H1 (cell line): Measurements from ENCODE around the gene CNR2. TPM values are rescaled to one million over a fixed set of nuclear protein-coding genes. Genes with fewer than 3 reads are reported as not detected.

ENCODE experiments used
- CTCF ChIA-PET: fragments of 300-600 bp; sonication (Branson Sonifier 250); formaldehyde crosslinking; loops from one replicate; lab custom pipeline; 2021; ENCODE audit not compliant: partially characterized antibody; lab: Charles Lee
- POLR2A ChIA-PET: fragments of 300-600 bp; sonication (Branson Sonifier 250); formaldehyde crosslinking; loops from one replicate; lab custom pipeline; 2021; ENCODE audit warnings: inconsistent platforms; ENCODE audit not compliant: partially characterized antibody; lab: Charles Lee
- DNase-seq, 2 experiments: peaks; one replicate each; pipeline versions ENCODE4 v3.0.0 to v3.0.0-alpha.2; 2010 to 2022; ENCODE audit warnings: low spot score in 2 of 2, low read depth in 1 of 2, mixed read lengths in 1 of 2
- FAIRE-seq: peaks from 2 replicates; lab custom pipeline; 2011; peaks lifted over from hg19 to GRCh38; lab: Jason Lieb, UNC
- H2AFZ ChIP-seq: 2 replicates; pipeline ENCODE4 v1.8.1; 2012; ENCODE audit warnings: low read length, inconsistent platforms
- H2AK5ac ChIP-seq: 2 replicates; pipeline ENCODE4 v1.6.1; 2013; ENCODE audit warnings: low read depth, low read length
- H2BK120ac ChIP-seq: replicated peaks from 2 replicates; pipeline ENCODE3; 2013; ENCODE audit warnings: low read depth, low read length, inconsistent platforms
- H2BK12ac ChIP-seq: 2 replicates; pipeline ENCODE4 v1.6.1; 2013; ENCODE audit warnings: low read depth, low read length
- H2BK15ac ChIP-seq: 2 replicates; pipeline ENCODE4 v1.6.1; 2013; ENCODE audit warnings: low read length
- H2BK20ac ChIP-seq: 2 replicates; pipeline ENCODE4 v1.6.1; 2013; ENCODE audit warnings: low read length
- H2BK5ac ChIP-seq: 2 replicates; pipeline ENCODE4 v1.6.1; 2013; ENCODE audit warnings: low read depth, low read length
- H3K14ac ChIP-seq: 2 replicates; pipeline ENCODE4 v1.6.1; 2013; ENCODE audit warnings: inconsistent platforms; ENCODE audit not compliant: insufficient read length
- H3K18ac ChIP-seq: 2 replicates; pipeline ENCODE4 v1.6.1; 2013; ENCODE audit warnings: low read length; ENCODE audit errors: extremely low read depth
- H3K23ac ChIP-seq: 2 replicates; pipeline ENCODE4 v1.6.1; 2013; ENCODE audit warnings: inconsistent platforms; ENCODE audit not compliant: insufficient read length
- H3K23me2 ChIP-seq: 2 replicates; pipeline ENCODE4 v1.6.1; 2013; ENCODE audit warnings: low read depth, low read length
- H3K27ac ChIP-seq: 2 replicates; pipeline ENCODE4 v1.6.1; 2011; ENCODE audit warnings: low read depth, low read length, inconsistent platforms
- H3K27me3 ChIP-seq, 4 experiments: replicated peaks in 1 of 4; 1 replicate in 1 of 4; 2 replicates in 3 of 4; pipeline versions ENCODE4 v1.6.1 to v1.8.1; 2011 to 2013; ENCODE audit warnings: low read length in 3 of 4, mild to moderate bottlenecking in 3 of 4, inconsistent platforms in 2 of 4, mixed read lengths in 2 of 4, moderate library complexity in 1 of 4; ENCODE audit not compliant: control insufficient read depth in 3 of 4, insufficient read depth in 3 of 4; ENCODE audit errors: extremely low read depth in 1 of 4
- H3K36me3 ChIP-seq, 4 experiments: 2 replicates each; pipeline versions ENCODE4 v1.6.1 to v1.8.1; 2011 to 2013; ENCODE audit warnings: mild to moderate bottlenecking in 4 of 4, low read length in 3 of 4, moderate library complexity in 2 of 4, control low read depth in 1 of 4, inconsistent platforms in 1 of 4; ENCODE audit not compliant: insufficient read depth in 4 of 4, control insufficient read depth in 2 of 4
- H3K4ac ChIP-seq: replicated peaks from 2 replicates; pipeline ENCODE3; 2013; ENCODE audit warnings: low read length, low read depth, mixed read lengths, inconsistent platforms; ENCODE audit not compliant: insufficient read length
- H3K4me1 ChIP-seq, 4 experiments: replicated peaks in 1 of 4; 1 replicate in 1 of 4; 2 replicates in 3 of 4; pipeline versions ENCODE4 v1.6.1 to v1.8.1; 2011 to 2013; ENCODE audit warnings: low read length in 3 of 4, inconsistent platforms in 2 of 4, mixed read lengths in 1 of 4; ENCODE audit not compliant: insufficient read depth in 4 of 4, control insufficient read depth in 3 of 4
- H3K4me2 ChIP-seq, 2 experiments: 2 replicates each; pipeline versions ENCODE4 v1.6.1 to v1.8.1; 2011 to 2013; ENCODE audit warnings: low read depth in 2 of 2, low read length in 2 of 2, control low read depth in 1 of 2, inconsistent platforms in 1 of 2, mild to moderate bottlenecking in 1 of 2; ENCODE audit not compliant: insufficient read depth in 1 of 2
- H3K4me3 ChIP-seq, 4 experiments: fragments of 200-600, 300-600 bp in 1 of 4; sonication (generic), shearing (Covaris generic), sonication (Bioruptor Twin) in 1 of 4; 2 replicates each; pipeline versions ENCODE4 v1.5.1 to v1.8.1; 2011 to 2016; ENCODE audit warnings: low read length in 4 of 4, low read depth in 3 of 4, control low read depth in 2 of 4, inconsistent platforms in 2 of 4, mild to moderate bottlenecking in 2 of 4, mixed read lengths in 1 of 4, moderate library complexity in 1 of 4; ENCODE audit not compliant: insufficient read depth in 2 of 4; ENCODE audit errors: extremely low read depth in 1 of 4
- H3K56ac ChIP-seq: replicated peaks from 2 replicates; pipeline ENCODE3; 2013; ENCODE audit warnings: low read depth, mild to moderate bottlenecking, mixed read lengths, low read length, inconsistent platforms; ENCODE audit not compliant: insufficient read length
- H3K79me1 ChIP-seq: 2 replicates; pipeline ENCODE4 v1.6.1; 2013; ENCODE audit warnings: low read depth, low read length, control low read depth
- H3K79me2 ChIP-seq, 2 experiments: 2 replicates each; pipeline versions ENCODE4 v1.6.1 to v1.8.1; 2012 to 2013; ENCODE audit warnings: low read length in 2 of 2, mild to moderate bottlenecking in 2 of 2, inconsistent platforms in 1 of 2; ENCODE audit not compliant: insufficient read depth in 2 of 2, control insufficient read depth in 1 of 2
- H3K9ac ChIP-seq, 4 experiments: replicated peaks in 1 of 4; 1 replicate in 1 of 4; 2 replicates in 3 of 4; pipeline versions ENCODE4 v1.6.1 to v1.8.1; 2011 to 2013; ENCODE audit warnings: low read depth in 3 of 4, low read length in 3 of 4, control low read depth in 2 of 4, mild to moderate bottlenecking in 2 of 4, moderate library complexity in 2 of 4, inconsistent platforms in 1 of 4; ENCODE audit errors: extremely low read depth in 1 of 4
- H3K9me3 ChIP-seq, 2 experiments: 2 replicates each; pipeline versions ENCODE4 v1.6.1 to v1.8.1; 2012 to 2013; ENCODE audit warnings: mild to moderate bottlenecking in 2 of 2, moderate library complexity in 2 of 2, control low read depth in 1 of 2, inconsistent platforms in 1 of 2, low read depth in 1 of 2, low read length in 1 of 2, mixed read lengths in 1 of 2; ENCODE audit not compliant: insufficient read depth in 2 of 2
- H4K20me1 ChIP-seq, 2 experiments: replicated peaks in 1 of 2; 2 replicates each; pipeline versions ENCODE3 to v1.8.1; 2011 to 2013; ENCODE audit warnings: inconsistent platforms in 2 of 2, low read length in 2 of 2, mild to moderate bottlenecking in 1 of 2; ENCODE audit not compliant: insufficient read depth in 2 of 2, control insufficient read depth in 1 of 2
- H4K5ac ChIP-seq: 2 replicates; pipeline ENCODE4 v1.6.1; 2013; ENCODE audit warnings: low read length, low read depth, mixed read lengths, inconsistent platforms; ENCODE audit not compliant: insufficient read length
- H4K8ac ChIP-seq: 2 replicates; pipeline ENCODE4 v1.8.0; 2013; ENCODE audit warnings: mild to moderate bottlenecking, moderate library complexity, low read length, inconsistent platforms; ENCODE audit not compliant: insufficient read depth; ENCODE audit errors: extremely low read depth
- H4K91ac ChIP-seq: replicated peaks from 2 replicates; pipeline ENCODE3; 2013; ENCODE audit warnings: low read length, mixed read lengths, inconsistent platforms; ENCODE audit not compliant: insufficient read length
- BACH1 ChIP-seq: IDR thresholded peaks from 2 replicates; pipeline ENCODE4 v1.6.1; 2012; ENCODE audit warnings: low read length, improper control_type of control experiment
- BCL11A ChIP-seq, 2 experiments: IDR thresholded peaks; one replicate each; pipeline ENCODE4 v1.6.1; 2011; ENCODE audit warnings: low read depth in 2 of 2, low read length in 2 of 2, mild to moderate bottlenecking in 2 of 2
- CBX8 ChIP-seq: fragments of 300-800, 300-1000 bp; sonication (generic); IDR thresholded peaks from 2 replicates; pipeline ENCODE4 v1.7.1; 2016; ENCODE audit warnings: low read depth, low read length, borderline replicate concordance
- EP300 ChIP-seq, 2 experiments: IDR thresholded peaks; 1 replicate in 1 of 2; 2 replicates in 1 of 2; pipeline ENCODE4 v1.6.1; 2011 to 2012; ENCODE audit warnings: low read depth in 2 of 2, low read length in 2 of 2, mild to moderate bottlenecking in 2 of 2, borderline replicate concordance in 1 of 2, inconsistent platforms in 1 of 2, moderate library complexity in 1 of 2
- JUN ChIP-seq: IDR thresholded peaks from 2 replicates; pipeline ENCODE4 v1.6.1; 2011; ENCODE audit warnings: low read depth, mild to moderate bottlenecking, improper control_type of control experiment, low read length
- NRF1 ChIP-seq: IDR thresholded peaks from 2 replicates; pipeline ENCODE4 v1.6.1; 2011; ENCODE audit warnings: mild to moderate bottlenecking, low read depth, low read length, improper control_type of control experiment
- PHF8 ChIP-seq: fragments of 200-600 bp; sonication (generic); conservative IDR thresholded peaks from 2 replicates; pipeline ENCODE4 v1.7.1; 2012; ENCODE audit warnings: low read depth, mild to moderate bottlenecking, inconsistent platforms, low read length, moderate library complexity
- SIRT6 ChIP-seq: IDR thresholded peaks from one replicate; pipeline ENCODE4 v1.7.1; 2012; ENCODE audit warnings: low read length, inconsistent platforms
- SP1 ChIP-seq: IDR thresholded peaks from 2 replicates; pipeline ENCODE4 v1.6.1; 2011; ENCODE audit warnings: low read depth, low read length
- TEAD4 ChIP-seq: IDR thresholded peaks from 2 replicates; pipeline ENCODE4 v1.6.1; 2012; ENCODE audit warnings: low read depth, low read length, inconsistent platforms, mixed read lengths
- YY1 ChIP-seq: IDR thresholded peaks from 2 replicates; pipeline ENCODE4 v1.6.1; 2011; ENCODE audit warnings: low read depth, mild to moderate bottlenecking, low read length
- WGBS, 2 experiments: shearing (Covaris generic) in 1 of 2; methylation state at CpG; one replicate each; pipeline versions ENCODE4 v1.1.6 to v1.1.7; 2013 to 2015; ENCODE audit warnings: low lambda C conversion rate in 2 of 2, mixed read lengths in 2 of 2, inconsistent platforms in 1 of 2, low coverage in 1 of 2, missing lambda C conversion rate in 1 of 2; ENCODE audit not compliant: insufficient replicate concordance in 2 of 2, insufficient coverage in 1 of 2, insufficient read length in 1 of 2; ENCODE audit errors: extremely low coverage in 1 of 2, missing lambda C conversion rate in 1 of 2; 5-methylcytosine and 5-hydroxymethylcytosine counted together
- polyA plus RNA-seq, 7 experiments: library from polyadenylated mRNA; depleted of rRNA in 3 of 7; stranded (reverse) in 5 of 7; unstranded in 2 of 7; fragments of >200 nt in 5 of 7; fragments of 200-250 nt in 2 of 7; gene quantifications; 1 replicate in 5 of 7; 2 replicates in 1 of 7; 4 replicates in 1 of 7; pipeline versions ENCODE4 v1.2.1 to v1.2.3, GENCODE V29; 2011 to 2013; ENCODE audit warnings: missing spikeins in 2 of 7, mixed read lengths in 2 of 7
- total RNA-seq: library from RNA; stranded (reverse); fragmentation: NEBNext Ultra II Directional; extraction: Animal tissue kit (Norgen Biotek cat#: 25700); gene quantifications from 2 replicates; pipeline ENCODE4 v1.2.1, GENCODE V29; 2021

The CNR2 gene
- total and polyA plus RNA-seq, 2 of the 8 experiments (the other 6 are each of a cell fraction or from before 2014, with no cell fraction given): not detected

- Histone ChIP-seq H3K4me3 (no peak overlapping the region), H3K56ac (no peak overlapping the region), H3K27ac (no peak overlapping the region), H2BK20ac (0 out of 2 replicates have a peak overlapping the region, but pooled peaks have one; percentile 61), H2BK120ac (no peak overlapping the region), H3K23ac (no peak overlapping the region), H3K4me2 (no peak overlapping the region), H2BK15ac (0 out of 2 replicates have a peak overlapping the region, but pooled peaks have one; percentile 61), H3K23me2 (peaks cover 2% of the 10 kb centered on the region; the same call in 1 of the 2 replicates), H3K9ac (no peak overlapping the region), H3K9me3 (no peaks in the 10 kb centered on the region), H2BK12ac (0 out of 2 replicates have a peak overlapping the region, but pooled peaks have one; percentile 52), H3K27me3 (peaks cover 5 to 34% (median 27%) of the 10 kb centered on the region in 4 experiments), H4K5ac (no peak overlapping the region), H2BK5ac (no peak overlapping the region), H3K4ac (no peak overlapping the region), H3K4me1 (peaks cover 8 to 15% (median 10%) of the 10 kb centered on the region in 4 experiments), H4K20me1 (no peaks in the 10 kb centered on the region), H3K14ac (no peak overlapping the region), H4K8ac (no peak overlapping the region), H3K79me1 (no peaks in the 10 kb centered on the region), H3K18ac (no peak overlapping the region; the same call in 1 of the 2 replicates), H2AFZ (peak overlapping the region; percentile 48), H3K36me3 (no peaks in the 10 kb centered on the region; a peak in 1 of 8 replicates), H2AK5ac (no peak overlapping the region), H4K91ac (no peak overlapping the region), H3K79me2 (no peaks in the 10 kb centered on the region)
- DNase-seq (no peak), FAIRE-seq (no peak)
- WGBS, 2 experiments: 83% methylated on average over 10 of the region's 10 CpGs; no CpG with 5 or more reads in 1 of the 2 experiments
- CTCF ChIA-PET: interaction anchor here (1.3 kb wide), 1 partner anchor 12 kb away, joined by 4 read pairs; no protein-coding TSS in a partner anchor
- POLR2A ChIA-PET: no interaction called here
- TF ChIP-seq CBX8 (no peak), NRF1 (no peak), YY1 (no peak), TEAD4 (no peak), PHF8 (no peak), SIRT6 (no peak), EP300 (IDR thresholded peaks at IDR 0.05; ENCODE audit: borderline replicate concordance in 1 of 2, low read depth in 2 of 2, low read length in 2 of 2) (no peak), BACH1 (no peak), JUN (no peak), SP1 (no peak), BCL11A (IDR thresholded peaks at IDR 0.05; ENCODE audit: low read depth in 2 of 2, low read length in 2 of 2) (no peak)
These were observed 8.3 kb downstream of the CNR2 start for GRCh38 chr1:23904748-23905357.
